ENCODE results near the gene PROM2.
"Not testable (repeated sequence)": the region's sequence is repeated elsewhere in the genome, so short reads cannot be mapped to it uniquely, and the experiment has no call there.

PROM2 gene

GRCh38 chr2:95269036-95269680 is 5.1 kb upstream of the PROM2 start:
- no peak for DNase-seq

DNA sequence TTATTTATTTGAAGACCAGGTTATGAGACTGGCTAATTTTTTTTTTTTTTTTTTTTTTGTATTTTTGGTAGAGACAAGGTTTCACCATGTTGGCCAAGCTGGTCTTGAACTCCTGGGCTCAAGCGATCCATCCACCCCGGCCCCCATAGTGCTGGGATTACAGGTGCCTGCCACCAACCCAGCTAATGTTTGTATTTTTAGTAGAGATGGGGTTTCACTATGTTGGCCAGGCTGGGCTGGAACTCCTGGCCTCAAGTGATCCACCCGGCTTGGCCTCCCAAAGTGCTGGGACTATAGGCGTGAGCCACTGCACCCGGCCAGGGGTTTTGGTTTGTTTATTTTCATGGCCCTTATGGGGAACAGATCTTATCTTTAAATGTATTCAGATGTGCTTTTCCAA is 4.5 kb upstream of the PROM2 start:
- not testable (repeated sequence) for DNase-seq

DNA sequence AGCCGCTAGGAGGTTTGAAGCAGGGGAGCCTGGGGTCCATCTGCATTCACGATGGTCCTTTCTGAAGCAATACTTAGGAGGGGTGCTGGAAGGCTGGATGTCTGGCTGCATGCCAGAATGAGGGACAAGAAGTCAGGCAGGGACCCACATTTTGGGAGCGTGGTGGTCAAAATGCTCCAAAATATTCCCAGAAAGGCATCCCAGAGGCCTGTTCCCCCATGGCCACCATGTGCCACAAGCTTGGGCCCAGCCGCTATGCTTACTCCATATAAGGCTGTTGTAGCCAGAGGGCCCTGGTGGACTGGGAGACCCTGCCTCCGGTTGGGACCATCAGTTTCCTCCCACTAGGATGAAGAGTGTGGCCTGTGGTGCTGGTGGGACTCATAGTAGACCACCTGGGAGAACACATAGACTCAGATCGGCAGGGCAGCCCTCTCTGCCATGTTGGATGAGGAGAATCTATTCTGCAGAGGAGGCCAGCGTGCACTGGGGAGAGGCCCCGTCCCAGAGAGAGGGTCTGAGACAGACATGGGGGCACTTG is 3.6 kb upstream of the PROM2 start:
- no peak for DNase-seq

- no peak for DNase-seq
These were observed 2.8 kb upstream of the PROM2 start for GRCh38 chr2:95271381-95271971.

GRCh38 chr2:95272299-95272751 is 1.9 kb upstream of the PROM2 start:
- no peak for DNase-seq

DNA sequence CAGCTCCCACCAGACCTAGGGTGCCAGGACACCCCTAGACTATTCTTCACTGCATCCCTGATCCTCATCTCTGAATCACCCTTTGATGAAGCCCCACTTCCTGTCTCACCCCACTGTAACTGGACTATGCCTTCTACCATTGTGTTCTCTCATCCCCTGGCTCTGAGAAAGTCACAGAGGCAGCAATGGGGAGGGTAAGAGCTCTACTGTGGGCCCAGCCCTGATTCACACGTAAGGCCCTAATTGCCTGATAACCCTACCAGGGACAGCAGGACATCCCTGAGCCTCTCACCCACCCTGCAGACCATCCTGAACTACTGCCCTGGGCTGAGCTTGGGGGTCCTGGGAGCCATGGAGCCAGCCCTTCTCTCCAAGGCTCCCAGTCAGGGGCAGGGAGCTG is 1.5 kb upstream of the PROM2 start:
- DNase-seq, result no peak

- no peak for DNase-seq
These were observed 521 bp upstream of the PROM2 start for GRCh38 chr2:95273566-95274290.

GRCh38 chr2:95275151-95275515 is 884 bp downstream of the PROM2 start:
- DNase-seq, result no peak

DNA sequence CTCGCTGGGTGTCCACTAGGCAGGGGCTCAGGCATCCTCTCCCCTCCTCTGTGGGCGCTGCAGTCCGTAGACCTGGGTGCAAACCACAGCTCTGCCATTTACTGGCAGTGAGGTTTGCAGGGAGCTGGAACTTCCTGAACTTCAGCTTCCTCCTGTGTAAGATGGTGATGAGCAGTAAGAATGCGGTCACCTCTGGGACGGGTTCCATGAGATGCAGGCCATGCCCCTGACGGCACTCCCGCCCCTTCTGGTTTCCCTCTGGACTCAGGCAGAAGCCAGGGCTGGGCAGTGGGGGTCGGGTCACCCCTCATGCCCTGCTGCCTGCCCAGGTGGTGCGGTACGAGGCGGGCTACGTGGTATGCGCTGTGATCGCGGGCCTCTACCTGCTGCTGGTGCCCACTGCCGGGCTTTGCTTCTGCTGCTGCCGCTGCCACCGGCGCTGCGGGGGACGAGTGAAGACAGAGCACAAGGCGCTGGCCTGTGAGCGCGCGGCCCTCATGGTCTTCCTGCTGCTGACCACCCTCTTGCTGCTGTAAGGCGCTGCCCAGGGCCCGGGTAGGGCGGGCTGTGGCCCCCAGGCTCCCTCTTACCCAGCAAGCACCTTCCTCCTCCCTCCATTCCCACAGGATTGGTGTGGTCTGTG is 1.5 kb downstream of the PROM2 start:
- DNase-seq, result no peak

GRCh38 chr2:95276244-95276887 is 2.1 kb downstream of the PROM2 start:
- DNase-seq, result no peak

- DNase-seq, result no peak
These were observed 2.6 kb downstream of the PROM2 start for GRCh38 chr2:95276888-95277245.

- DNase-seq, result no peak
These were observed 3.1 kb downstream of the PROM2 start for GRCh38 chr2:95277246-95277906.

DNA sequence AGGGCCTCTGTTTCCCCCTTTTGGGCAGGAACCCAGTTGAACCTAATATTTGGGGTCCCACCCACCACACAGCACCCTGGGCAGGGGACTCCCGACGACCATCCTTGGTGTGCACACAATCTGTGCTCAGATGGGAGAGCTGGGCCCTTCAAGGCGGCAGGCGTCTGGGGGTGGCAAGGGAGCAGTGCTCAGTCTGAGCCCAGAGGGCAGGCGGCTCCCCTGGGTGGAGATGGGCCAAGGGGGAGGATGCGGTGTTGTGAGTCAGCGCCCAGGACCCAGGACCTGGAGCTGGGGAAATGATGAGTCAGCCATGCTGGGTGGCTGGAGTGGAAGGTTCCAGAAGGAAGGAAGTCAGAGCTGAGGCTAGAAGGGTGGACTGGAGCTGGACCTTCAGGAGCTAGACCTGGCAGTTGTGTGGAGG is 3.8 kb downstream of the PROM2 start:
- DNase-seq, result no peak

GRCh38 chr2:95278637-95279225 is 4.5 kb downstream of the PROM2 start:
- DNase-seq, result no peak

DNA sequence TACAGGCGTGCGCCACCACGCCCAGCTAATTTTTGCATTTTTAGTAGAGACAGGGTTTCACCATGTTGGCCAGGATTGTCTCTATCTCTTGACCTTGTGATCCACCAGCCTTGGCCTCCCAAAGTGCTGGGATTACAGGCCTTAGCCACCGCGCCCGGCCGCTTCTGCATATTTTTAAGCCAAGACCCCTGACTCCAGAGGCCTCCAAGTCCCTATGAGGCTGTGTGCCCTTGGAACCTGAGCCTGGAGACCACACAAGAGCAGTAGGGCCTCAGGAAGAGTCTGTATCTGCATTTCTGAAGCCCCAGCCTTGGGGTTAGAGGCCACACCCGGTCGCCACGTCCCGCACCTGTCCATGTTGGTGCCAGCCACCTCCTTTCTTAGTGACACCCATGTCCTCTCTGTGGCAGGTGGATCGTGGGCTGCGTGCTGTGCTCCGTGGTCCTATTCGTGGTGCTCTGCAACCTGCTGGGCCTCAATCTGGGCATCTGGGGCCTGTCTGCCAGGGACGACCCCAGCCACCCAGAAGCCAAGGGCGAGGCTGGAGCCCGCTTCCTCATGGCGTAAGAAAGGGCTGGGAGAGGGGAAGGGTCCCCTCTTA is 5.3 kb downstream of the PROM2 start:
- no peak for DNase-seq

GRCh38 chr2:95281071-95281470 is 6.8 kb downstream of the PROM2 start:
- DNase-seq, result no peak

DNA sequence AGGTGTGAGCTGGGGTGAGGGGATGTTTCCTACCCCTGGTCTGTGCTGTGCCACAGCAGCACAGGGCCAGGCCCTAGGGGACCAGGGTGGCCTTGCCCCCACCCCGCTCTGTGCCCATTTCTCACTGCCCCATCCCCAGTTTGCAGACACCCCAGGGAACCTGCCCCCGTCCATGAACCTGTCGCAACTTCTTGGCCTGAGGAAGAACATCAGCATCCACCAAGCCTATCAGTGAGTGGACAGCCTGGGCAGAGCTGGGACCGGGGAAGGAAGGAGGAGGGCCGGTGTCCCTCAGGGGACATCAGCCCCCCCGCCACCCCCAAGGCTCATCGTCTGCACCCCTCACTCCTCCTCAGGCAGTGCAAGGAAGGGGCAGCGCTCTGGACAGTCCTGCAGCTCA is 7.5 kb downstream of the PROM2 start:
- DNase-seq, result no peak

DNA sequence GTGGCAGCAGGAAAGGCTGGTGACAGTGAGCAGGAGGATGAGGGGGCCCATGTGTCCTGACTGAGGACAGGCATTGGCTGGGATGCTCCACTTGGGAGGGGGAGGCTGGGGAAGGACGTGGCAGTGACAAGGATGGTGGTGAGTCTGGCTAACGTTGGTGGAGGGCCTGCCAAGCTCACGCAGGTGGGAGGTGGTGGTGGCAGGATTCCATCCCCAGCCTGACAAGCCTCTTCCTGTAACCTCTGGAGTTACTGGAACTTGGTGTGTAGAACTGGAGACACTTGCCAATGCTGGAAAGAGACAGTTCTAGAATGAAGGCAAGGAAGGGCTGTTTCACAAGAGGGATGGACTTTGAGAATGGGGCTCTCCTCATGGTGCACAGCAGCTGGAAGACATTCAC is 8.2 kb downstream of the PROM2 start:
- no peak for DNase-seq

DNA sequence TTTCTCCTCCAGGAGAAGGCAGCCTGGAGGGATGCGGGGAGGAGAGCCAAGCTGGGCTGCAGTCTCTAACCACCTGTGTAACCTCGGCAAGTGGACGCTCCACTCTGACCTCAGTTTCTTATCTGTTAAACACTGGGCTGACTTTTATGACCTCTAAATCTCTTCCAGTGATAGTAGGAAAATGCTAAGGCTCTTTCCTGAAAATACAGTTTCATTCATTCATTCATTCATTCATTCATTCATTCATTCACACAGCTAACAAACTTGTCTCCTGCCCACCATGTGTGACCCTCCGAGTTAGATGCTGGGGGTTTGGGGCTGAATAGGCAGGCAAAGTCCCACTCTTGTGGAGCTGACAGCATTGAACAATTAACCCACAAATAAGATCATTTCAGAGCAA is 9.3 kb downstream of the PROM2 start:
- DNase-seq, result no peak

- DNase-seq, result no peak
These were observed 10.8 kb downstream of the PROM2 start for GRCh38 chr2:95284886-95285541.

GRCh38 chr2:95285542-95285932 is 11.3 kb downstream of the PROM2 start:
- DNase-seq, result no peak

Measured in NCI-H2081 (cell line).